ENCODE results near the gene SLC38A3.

DNA sequence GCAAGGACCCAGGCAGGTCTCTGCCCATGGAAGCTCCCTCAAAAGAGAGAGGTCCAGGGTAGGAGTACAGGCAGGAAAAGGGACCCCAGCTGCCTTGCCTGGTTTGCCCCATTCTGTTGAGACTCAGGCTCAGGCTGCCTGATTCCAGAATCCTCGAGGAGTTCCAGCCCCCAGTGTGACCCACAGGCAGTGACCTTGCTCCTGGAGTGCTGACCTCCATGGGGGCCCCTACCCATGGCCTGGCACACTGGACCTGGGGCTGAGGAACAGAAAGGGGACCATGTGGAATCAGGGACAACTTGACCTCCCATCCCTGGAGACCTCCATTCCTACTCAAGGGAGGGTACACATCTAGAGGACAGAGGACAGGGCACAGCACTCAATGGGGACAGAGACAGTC is 60.5 kb downstream of the SLC38A3 start:
- TF ChIP-seq CTCF (IDR thresholded peaks at IDR 0.05; ENCODE audit: insufficient read depth, low read length) (no peak), POLR2AphosphoS5 (IDR thresholded peaks at IDR 0.05; ENCODE audit: low read depth) (no peak), GABPA (IDR thresholded peaks at IDR 0.05; ENCODE audit: low read depth) (no peak), SPI1 (IDR thresholded peaks at IDR 0.05; ENCODE audit: borderline replicate concordance, low read depth) (no peak), REST (IDR thresholded peaks at IDR 0.05; ENCODE audit: insufficient replicate concordance, low read depth) (no peak)

Measured in HL-60 (cell line).